Type B pancreatic cell (in vitro differentiated cells): Measurements from ENCODE around the gene MRM2. TPM values are rescaled to one million over a fixed set of nuclear protein-coding genes. Genes with fewer than 3 reads are reported as not detected.

Source experiments
- DNase-seq: peaks from one replicate; pipeline ENCODE4 v3.0.0; 2021; ENCODE audit warnings: mixed read lengths; ENCODE audit not compliant: unreplicated experiment; ENCODE audit errors: extremely low spot score
- H3K27ac Mint-ChIP-seq: 2 replicates; pipeline ENCODE4 v1.8.0; 2021; ENCODE audit warnings: mild to moderate bottlenecking, mixed read lengths
- H3K27me3 Mint-ChIP-seq: 2 replicates; pipeline ENCODE4 v1.8.0; 2021; ENCODE audit warnings: mixed read lengths
- H3K36me3 Mint-ChIP-seq: 2 replicates; pipeline ENCODE4 v1.8.0; 2021; ENCODE audit warnings: mixed read lengths
- H3K4me1 Mint-ChIP-seq: one replicate; pipeline ENCODE4 v1.8.0; 2021; ENCODE audit warnings: mixed read lengths; ENCODE audit not compliant: unreplicated experiment
- H3K4me3 Mint-ChIP-seq: 2 replicates; pipeline ENCODE4 v1.8.0; 2021; ENCODE audit warnings: mild to moderate bottlenecking, mixed read lengths
- H3K9me3 Mint-ChIP-seq: 2 replicates; pipeline ENCODE4 v1.8.0; 2021; ENCODE audit warnings: mixed read lengths
- total RNA-seq: library from RNA; stranded (reverse); gene quantifications from 2 replicates; pipeline ENCODE4 v1.2.1, GENCODE V29; 2021; ENCODE audit warnings: low replicate concordance
- TF ChIP-seq, protein P1 (sequence below): fragments of 200-600 bp; sonication (generic); conservative IDR thresholded peaks from 2 replicates; pipeline ENCODE4 v1.5.0; 2021; ENCODE audit warnings: antibody characterized with exemption, mild to moderate bottlenecking

Gene MRM2
- total RNA-seq, 1 donor from 2014 or later: 35.3 TPM

DNA sequence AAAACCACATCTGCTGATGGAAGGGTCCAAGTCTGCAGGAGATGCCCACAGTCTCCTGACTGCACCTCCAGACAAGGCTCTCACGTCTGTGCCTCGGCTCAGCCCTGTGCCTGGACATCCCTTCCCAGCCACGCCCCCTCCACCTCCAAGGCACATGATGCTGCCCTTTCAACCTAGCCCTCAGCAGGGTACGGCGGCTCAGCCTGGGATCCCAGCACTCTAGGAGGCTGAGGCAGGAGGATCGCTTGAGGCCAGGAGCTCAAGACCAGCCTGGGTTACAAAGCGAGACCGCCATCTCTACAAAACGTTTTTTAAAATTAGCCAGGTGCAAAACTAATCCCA is 23.6 kb downstream of the MRM2 start:
- no peak overlapping the region for H3K4me3 Mint-ChIP-seq
- H3K9me3 Mint-ChIP-seq: no peaks in the 10 kb centered on the region
- H3K36me3 Mint-ChIP-seq: peaks cover 24% of the 10 kb centered on the region
- TF ChIP-seq, protein P1, sequence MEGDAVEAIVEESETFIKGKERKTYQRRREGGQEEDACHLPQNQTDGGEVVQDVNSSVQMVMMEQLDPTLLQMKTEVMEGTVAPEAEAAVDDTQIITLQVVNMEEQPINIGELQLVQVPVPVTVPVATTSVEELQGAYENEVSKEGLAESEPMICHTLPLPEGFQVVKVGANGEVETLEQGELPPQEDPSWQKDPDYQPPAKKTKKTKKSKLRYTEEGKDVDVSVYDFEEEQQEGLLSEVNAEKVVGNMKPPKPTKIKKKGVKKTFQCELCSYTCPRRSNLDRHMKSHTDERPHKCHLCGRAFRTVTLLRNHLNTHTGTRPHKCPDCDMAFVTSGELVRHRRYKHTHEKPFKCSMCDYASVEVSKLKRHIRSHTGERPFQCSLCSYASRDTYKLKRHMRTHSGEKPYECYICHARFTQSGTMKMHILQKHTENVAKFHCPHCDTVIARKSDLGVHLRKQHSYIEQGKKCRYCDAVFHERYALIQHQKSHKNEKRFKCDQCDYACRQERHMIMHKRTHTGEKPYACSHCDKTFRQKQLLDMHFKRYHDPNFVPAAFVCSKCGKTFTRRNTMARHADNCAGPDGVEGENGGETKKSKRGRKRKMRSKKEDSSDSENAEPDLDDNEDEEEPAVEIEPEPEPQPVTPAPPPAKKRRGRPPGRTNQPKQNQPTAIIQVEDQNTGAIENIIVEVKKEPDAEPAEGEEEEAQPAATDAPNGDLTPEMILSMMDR: no peak
- H3K27ac Mint-ChIP-seq: no peak overlapping the region
- DNase-seq: no peak
- H3K4me1 Mint-ChIP-seq: no peaks in the 10 kb centered on the region
- H3K27me3 Mint-ChIP-seq: no peaks in the 10 kb centered on the region

DNA sequence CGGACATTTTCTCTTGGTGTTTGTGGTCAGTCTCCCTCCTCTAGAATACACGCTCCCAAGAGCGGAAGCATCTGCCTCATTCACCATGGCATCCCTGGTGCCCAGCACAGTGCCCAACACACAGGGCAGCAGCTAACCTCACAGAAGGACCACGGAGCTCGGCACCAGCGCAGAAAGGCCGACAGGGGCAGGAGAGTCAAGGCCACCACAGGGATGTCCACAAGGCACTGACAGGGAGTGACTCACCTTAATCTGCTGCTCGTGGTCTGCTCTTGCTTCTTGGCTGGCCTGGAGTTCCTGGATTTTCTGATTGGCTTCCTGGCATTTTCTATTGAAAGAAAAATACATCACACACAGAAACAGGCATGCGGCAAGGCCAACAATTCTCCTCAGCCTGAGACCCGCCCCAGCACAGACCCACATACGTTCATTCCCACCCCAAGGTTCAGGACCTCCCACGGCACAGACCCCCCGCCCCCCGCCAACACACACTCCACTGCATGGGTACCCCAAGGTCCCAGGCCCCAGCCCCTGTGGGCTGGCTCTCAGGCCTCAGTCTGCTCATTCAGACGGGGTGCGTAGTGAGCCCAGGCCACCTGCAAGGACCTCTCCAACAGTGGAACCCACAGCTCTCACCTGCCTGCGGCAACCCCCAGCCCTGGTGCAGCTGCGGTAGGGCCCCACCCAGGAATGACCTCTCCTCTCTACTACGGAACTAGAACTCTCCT is 24.1 kb downstream of the MRM2 start:
- Mint-ChIP-seq H3K4me3 (no peak overlapping the region), H3K27me3 (no peaks in the 10 kb centered on the region), H3K36me3 (peaks cover 24% of the 10 kb centered on the region), H3K4me1 (no peaks in the 10 kb centered on the region), H3K27ac (no peak overlapping the region), H3K9me3 (no peaks in the 10 kb centered on the region)
- TF ChIP-seq, protein P1: no peak
- DNase-seq: no peak

DNA sequence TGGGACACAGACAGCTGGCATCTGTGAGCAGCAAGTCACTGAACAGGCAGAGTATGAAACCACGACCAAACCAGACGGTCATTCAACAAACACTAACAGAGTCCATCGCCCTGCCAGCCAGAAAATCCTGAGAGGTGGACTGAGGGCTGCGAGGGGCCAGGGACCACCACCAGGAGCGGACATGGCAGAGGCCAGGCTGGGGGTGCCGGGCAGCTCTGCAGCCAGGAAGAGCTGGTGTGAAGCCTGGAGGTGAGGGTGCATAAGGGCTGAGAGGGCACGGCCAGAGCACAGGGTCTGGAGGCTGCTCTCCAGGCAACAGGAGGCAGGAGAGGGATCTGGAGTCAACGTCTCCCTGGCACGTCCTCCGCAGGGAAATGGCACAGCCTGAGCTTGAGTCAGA is 24.8 kb downstream of the MRM2 start:
- H3K4me1 Mint-ChIP-seq: no peaks in the 10 kb centered on the region
- H3K4me3 Mint-ChIP-seq: no peak overlapping the region
- H3K27ac Mint-ChIP-seq: no peak overlapping the region
- TF ChIP-seq, protein P1: no peak
- DNase-seq: no peak
- H3K36me3 Mint-ChIP-seq: peaks cover 30% of the 10 kb centered on the region
- H3K9me3 Mint-ChIP-seq: no peaks in the 10 kb centered on the region
- no peaks in the 10 kb centered on the region for H3K27me3 Mint-ChIP-seq

DNA sequence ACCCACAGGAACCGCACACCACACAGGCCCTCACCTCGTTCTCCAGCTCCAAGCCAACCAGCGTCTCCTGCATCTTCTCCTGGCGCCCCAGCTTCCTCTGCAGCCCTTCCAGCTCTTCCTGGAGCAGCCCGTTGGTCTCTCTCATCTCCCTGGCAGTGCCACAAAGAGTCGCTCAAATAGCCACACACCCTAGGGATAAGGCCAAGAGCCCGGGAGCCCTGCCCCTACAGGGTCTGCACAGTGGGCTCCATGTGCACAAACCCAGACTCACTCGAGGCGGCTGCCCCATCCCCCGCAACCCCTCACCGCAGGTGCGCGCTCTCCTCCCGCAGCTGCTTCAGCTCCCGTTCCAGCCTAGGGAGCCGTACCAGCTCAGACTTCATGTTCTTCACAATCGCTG is 26.2 kb downstream of the MRM2 start:
- Mint-ChIP-seq H3K4me1 (no peaks in the 10 kb centered on the region), H3K4me3 (no peak overlapping the region), H3K27me3 (no peaks in the 10 kb centered on the region), H3K36me3 (peaks cover 27% of the 10 kb centered on the region), H3K27ac (no peak overlapping the region), H3K9me3 (no peaks in the 10 kb centered on the region)
- TF ChIP-seq, protein P1: no peak
- DNase-seq: no peak

DNA sequence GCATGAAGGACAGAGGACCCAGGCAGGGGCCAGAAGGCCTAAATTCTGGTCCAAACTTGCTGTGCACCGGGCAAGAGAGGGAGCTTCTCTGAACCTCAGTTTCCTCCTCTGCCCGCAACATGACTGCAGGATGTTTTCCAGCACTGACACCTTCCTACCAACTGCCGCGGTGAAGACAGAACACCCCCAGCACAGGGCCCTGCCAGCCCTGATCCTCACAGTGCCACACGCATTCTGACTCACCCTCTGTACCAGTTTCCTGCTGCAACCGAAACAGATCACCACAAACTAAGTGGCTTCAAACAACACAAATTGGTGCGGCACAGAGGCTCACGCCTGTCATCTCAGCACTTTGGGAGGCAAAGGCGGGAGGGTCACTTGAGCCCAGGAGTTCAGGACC is 27.4 kb downstream of the MRM2 start:
- DNase-seq: no peak
- Mint-ChIP-seq H3K4me1 (no peaks in the 10 kb centered on the region), H3K36me3 (peaks cover 27% of the 10 kb centered on the region), H3K9me3 (no peaks in the 10 kb centered on the region), H3K4me3 (no peak overlapping the region), H3K27ac (no peak overlapping the region), H3K27me3 (no peaks in the 10 kb centered on the region)
- TF ChIP-seq, protein P1: no peak
